Sigmoid colon (tissue), 7 donors: Measurements from ENCODE around the gene ATP13A5. TPM values are rescaled to one million over a fixed set of nuclear protein-coding genes. Genes with fewer than 3 reads are reported as not detected.

Experiments used
- DNase-seq: peaks from one replicate; pipeline ENCODE4 v3.0.0-alpha.2; 2019
- H3K27ac ChIP-seq, 4 donors: fragments of 200-600 bp; sonication (generic); one replicate each; pipeline ENCODE4 v1.5.1; 2016 to 2019; ENCODE audit warnings: mild to moderate bottlenecking in 1 of 4
- H3K27me3 ChIP-seq, 3 donors: fragments of 200-600 bp; sonication (generic); one replicate each; pipeline ENCODE4 v1.5.1; 2019; ENCODE audit warnings: mild to moderate bottlenecking in 1 of 3
- H3K36me3 ChIP-seq, 4 donors: fragments of 200-600 bp; sonication (generic); one replicate each; pipeline ENCODE4 v1.5.1; 2016 to 2019
- H3K4me1 ChIP-seq, 4 donors: fragments of 200-600 bp; sonication (generic); one replicate each; pipeline ENCODE4 v1.5.1; 2017 to 2019
- H3K4me3 ChIP-seq, 4 donors: fragments of 200-600 bp; sonication (generic); one replicate each; pipeline ENCODE4 v1.5.1; 2017 to 2019; ENCODE audit warnings: mild to moderate bottlenecking in 2 of 4, moderate library complexity in 1 of 4
- H3K9me3 ChIP-seq, 4 donors: fragments of 200-600 bp in 3 of 4; sonication (generic) in 3 of 4; one replicate each; pipeline versions ENCODE4 v1.5.1 to v1.6.1; 2013 to 2019
- EP300 ChIP-seq, 4 donors: sonication (generic); formaldehyde crosslinking; IDR thresholded peaks; one replicate each; pipeline ENCODE4 v1.6.1; 2017; ENCODE audit warnings: antibody characterized with exemption in 4 of 4
- POLR2A ChIP-seq, 2 donors: fragments of 450-650 bp; IDR thresholded peaks; one replicate each; pipeline ENCODE4 v1.6.1; 2016; ENCODE audit warnings: antibody characterized with exemption in 2 of 2, mild to moderate bottlenecking in 2 of 2, moderate library complexity in 2 of 2
- POLR2AphosphoS5 ChIP-seq, 4 donors: sonication (generic); formaldehyde crosslinking; IDR thresholded peaks; one replicate each; pipeline ENCODE4 v1.6.1; 2017; ENCODE audit warnings: antibody characterized with exemption in 4 of 4
- WGBS, 2 donors: extraction: QIAGEN DNeasy Blood & Tissue Kit; methylation state at CpG; one replicate each; pipeline ENCODE4 v1.1.7; 2013; 5-methylcytosine and 5-hydroxymethylcytosine counted together
- intact Hi-C: fragments of 100-400 bp; cut with DNase I; formaldehyde crosslinking; loops from one replicate; pipeline ENCODE4 v1.15.1; 2023
- polyA plus RNA-seq, 3 donors: library from polyadenylated mRNA; stranded (reverse); fragments of 200-250 nt; gene quantifications; one replicate each; pipeline ENCODE4 v1.2.3, GENCODE V29; 2013
- total RNA-seq, 4 donors: library from RNA; depleted of rRNA; stranded (reverse); fragments of >200 nt; gene quantifications; one replicate each; pipeline ENCODE4 v1.1.0, GENCODE V29; 2016
- TF ChIP-seq, protein P1 (sequence below), 4 experiments: fragments of 450-650 bp in 3 of 4; fragments of 200-600 bp in 1 of 4; IDR thresholded peaks; one replicate each; pipeline ENCODE4 v1.5.1; 2016 to 2019; ENCODE audit warnings: antibody characterized with exemption in 4 of 4, mild to moderate bottlenecking in 3 of 4, moderate library complexity in 2 of 4
- donor health status: healthy with polysubstance abuse.
- donor health status: Bipolar disorder and iron deficiency.
- donor health status: healthy.

ATP13A5 gene
- total and polyA plus RNA-seq, 7 donors = 0.16 to 1.8 TPM; not detected in 5

DNA sequence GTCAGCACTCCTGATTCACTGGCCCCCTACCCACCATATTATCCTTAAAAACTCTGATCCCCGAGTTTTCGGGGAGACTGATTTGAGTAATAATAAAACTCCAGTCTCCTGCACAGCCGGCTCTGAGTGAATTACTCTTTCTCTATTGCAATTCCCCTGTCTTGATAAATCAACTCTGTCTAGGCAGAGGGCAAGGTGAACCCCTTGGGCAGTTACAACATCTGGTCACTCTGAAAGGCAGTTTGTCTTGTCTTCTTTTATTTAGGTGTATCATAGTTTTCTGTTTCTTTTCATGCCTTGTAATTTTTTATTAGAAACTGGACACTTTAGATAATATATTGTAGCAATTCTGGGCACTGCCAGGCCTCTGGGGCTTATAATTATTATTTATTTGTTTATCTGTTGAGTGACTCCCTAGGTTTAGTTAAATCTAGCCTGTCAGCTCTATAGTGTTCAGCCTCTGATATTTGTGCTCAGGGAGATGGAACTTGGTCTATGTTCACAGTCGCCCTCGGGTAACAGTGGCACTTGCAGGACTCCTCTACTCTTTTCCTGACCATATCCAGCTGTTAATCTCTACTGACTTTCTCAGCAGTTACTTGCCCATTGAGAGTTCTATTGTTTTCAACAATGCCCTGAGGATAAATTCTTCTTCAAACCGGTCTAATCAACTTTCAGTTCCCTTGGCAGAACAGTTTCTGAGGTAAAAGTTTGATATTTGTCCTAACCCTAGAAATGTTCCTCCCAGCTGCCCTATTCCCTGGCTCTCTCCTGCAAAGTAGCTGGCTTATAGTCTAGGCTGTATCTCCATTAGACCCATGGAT is 153.0 kb downstream of the ATP13A5 start:
- Histone ChIP-seq H3K4me1 (no peaks in the 10 kb centered on the region), H3K9me3 (no peaks in the 10 kb centered on the region), H3K36me3 (no peaks in the 10 kb centered on the region), H3K4me3 (no peak overlapping the region), H3K27me3 (no peaks in the 10 kb centered on the region), H3K27ac (no peak overlapping the region)
- DNase-seq = no peak
- intact Hi-C loops = no loop called here
- 86 to 88% methylated on average over 6 of the region's 6 CpGs for WGBS, 2 donors
- no peak for TF ChIP-seq POLR2A (IDR thresholded peaks at IDR 0.05)
- no peak for TF ChIP-seq POLR2AphosphoS5 (IDR thresholded peaks at IDR 0.05)
- TF ChIP-seq, protein P1, sequence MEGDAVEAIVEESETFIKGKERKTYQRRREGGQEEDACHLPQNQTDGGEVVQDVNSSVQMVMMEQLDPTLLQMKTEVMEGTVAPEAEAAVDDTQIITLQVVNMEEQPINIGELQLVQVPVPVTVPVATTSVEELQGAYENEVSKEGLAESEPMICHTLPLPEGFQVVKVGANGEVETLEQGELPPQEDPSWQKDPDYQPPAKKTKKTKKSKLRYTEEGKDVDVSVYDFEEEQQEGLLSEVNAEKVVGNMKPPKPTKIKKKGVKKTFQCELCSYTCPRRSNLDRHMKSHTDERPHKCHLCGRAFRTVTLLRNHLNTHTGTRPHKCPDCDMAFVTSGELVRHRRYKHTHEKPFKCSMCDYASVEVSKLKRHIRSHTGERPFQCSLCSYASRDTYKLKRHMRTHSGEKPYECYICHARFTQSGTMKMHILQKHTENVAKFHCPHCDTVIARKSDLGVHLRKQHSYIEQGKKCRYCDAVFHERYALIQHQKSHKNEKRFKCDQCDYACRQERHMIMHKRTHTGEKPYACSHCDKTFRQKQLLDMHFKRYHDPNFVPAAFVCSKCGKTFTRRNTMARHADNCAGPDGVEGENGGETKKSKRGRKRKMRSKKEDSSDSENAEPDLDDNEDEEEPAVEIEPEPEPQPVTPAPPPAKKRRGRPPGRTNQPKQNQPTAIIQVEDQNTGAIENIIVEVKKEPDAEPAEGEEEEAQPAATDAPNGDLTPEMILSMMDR (IDR thresholded peaks at IDR 0.05) = no peak
- TF ChIP-seq EP300 (IDR thresholded peaks at IDR 0.05) = no peak

Other genes with a start within 250 kb of the ATP13A5 start
- 1 to 10 TPM in 2 of 4 donors, under 1 TPM in 1, not detected in 1; 0.82 to 3.3 (median 1.5) TPM for gene PLAAT1, start 137.5 kb downstream of the ATP13A5 start, total RNA-seq
- gene PLAAT1, start 137.5 kb downstream of the ATP13A5 start, polyA plus RNA-seq = under 1 TPM in 1 of 3 donors, not detected in 2; 0.16 TPM
- gene ATP13A4, start 176.1 kb upstream of the ATP13A5 start, total RNA-seq = 1 to 10 TPM in 1 of 4 donors, under 1 TPM in 2, not detected in 1; 0.49 to 2.9 (median 0.55) TPM
- 1 to 10 TPM in 1 of 3 donors, under 1 TPM in 1, not detected in 1; 0.60 to 3.0 TPM for gene ATP13A4, start 176.1 kb upstream of the ATP13A5 start, polyA plus RNA-seq
- 10 to 100 TPM; 45.9 to 58.7 (median 49.0) TPM for gene OPA1, start 214.5 kb upstream of the ATP13A5 start, total RNA-seq
- 10 to 100 TPM; 20.4 to 28.2 (median 23.7) TPM for gene OPA1, start 214.5 kb upstream of the ATP13A5 start, polyA plus RNA-seq